GM12864 (cell line): ENCODE results near the gene KCNAB2.

Source experiments
- DNase-seq: peaks from one replicate; pipeline ENCODE4 v3.0.0-alpha.2; 2011; ENCODE audit warnings: low read depth
- H3K4me3 ChIP-seq: 2 replicates; pipeline ENCODE4 v1.5.1; 2011; ENCODE audit warnings: mild to moderate bottlenecking, low read depth, low read length, control low read depth
- CTCF ChIP-seq: IDR thresholded peaks from 2 replicates; pipeline ENCODE4 v1.5.1; 2011; ENCODE audit warnings: low read depth, mild to moderate bottlenecking, moderate library complexity, low read length, control low read depth, inconsistent platforms; ENCODE audit errors: missing control alignments

KCNAB2 gene

GRCh38 chr1:6086762-6087376 is 41.2 kb downstream of the KCNAB2 start:
- DNase-seq: no peak
- TF ChIP-seq CTCF: no peak
- no peak overlapping the region for H3K4me3 ChIP-seq

- no peak for TF ChIP-seq CTCF
- DNase-seq: no peak
- no peak overlapping the region for H3K4me3 ChIP-seq
Measured at GRCh38 chr1:6087377-6087772, 41.7 kb downstream of the KCNAB2 start.

GRCh38 chr1:6087958-6088357 is 42.3 kb downstream of the KCNAB2 start:
- no peak overlapping the region for H3K4me3 ChIP-seq
- TF ChIP-seq CTCF: no peak
- no peak for DNase-seq

GRCh38 chr1:6088956-6089355 is 43.3 kb downstream of the KCNAB2 start:
- no peak for DNase-seq
- no peak for TF ChIP-seq CTCF
- H3K4me3 ChIP-seq: no peak overlapping the region

- H3K4me3 ChIP-seq: no peak overlapping the region
- TF ChIP-seq CTCF: no peak
- no peak for DNase-seq
Measured at GRCh38 chr1:6090288-6090687, 44.6 kb downstream of the KCNAB2 start.

GRCh38 chr1:6090996-6091822 is 45.5 kb downstream of the KCNAB2 start:
- no peak for TF ChIP-seq CTCF
- no peak overlapping the region for H3K4me3 ChIP-seq
- no peak for DNase-seq

- no peak overlapping the region for H3K4me3 ChIP-seq
- no peak for TF ChIP-seq CTCF
- no peak for DNase-seq
Measured at GRCh38 chr1:6091823-6092109, 46.1 kb downstream of the KCNAB2 start.
